RWPE1 (cell line): Measurements from ENCODE around the gene TLR8.
A peak's percentile ranks its signal among the peaks of the same experiment; 100 is the strongest.

ENCODE experiments used
- CTCF ChIA-PET: fragments of 350-600 bp; sonication (Branson Sonifier 250); formaldehyde crosslinking; extraction: SDS; loops from one replicate; lab custom pipeline; 2021; lab: Yijun Ruan, JAX
- POLR2A ChIA-PET: fragments of 400-600 bp; formaldehyde crosslinking; extraction: SDS; loops from one replicate; lab custom pipeline; 2020; ENCODE audit warnings: antibody characterized with exemption; ENCODE audit not compliant: low non-redundant PET; lab: Yijun Ruan, JAX
- DNase-seq: peaks from one replicate; pipeline ENCODE4 v3.0.0; 2012; ENCODE audit warnings: low spot score
- H3K27ac ChIP-seq: fragments of 450-650 bp; 2 replicates; pipeline ENCODE4 v1.5.1; 2017
- TF ChIP-seq, protein P1 (sequence below): fragments of 450-650 bp; conservative IDR thresholded peaks from 2 replicates; pipeline ENCODE4 v1.5.1; 2017; ENCODE audit warnings: low read depth, mild to moderate bottlenecking

Gene TLR8

DNA sequence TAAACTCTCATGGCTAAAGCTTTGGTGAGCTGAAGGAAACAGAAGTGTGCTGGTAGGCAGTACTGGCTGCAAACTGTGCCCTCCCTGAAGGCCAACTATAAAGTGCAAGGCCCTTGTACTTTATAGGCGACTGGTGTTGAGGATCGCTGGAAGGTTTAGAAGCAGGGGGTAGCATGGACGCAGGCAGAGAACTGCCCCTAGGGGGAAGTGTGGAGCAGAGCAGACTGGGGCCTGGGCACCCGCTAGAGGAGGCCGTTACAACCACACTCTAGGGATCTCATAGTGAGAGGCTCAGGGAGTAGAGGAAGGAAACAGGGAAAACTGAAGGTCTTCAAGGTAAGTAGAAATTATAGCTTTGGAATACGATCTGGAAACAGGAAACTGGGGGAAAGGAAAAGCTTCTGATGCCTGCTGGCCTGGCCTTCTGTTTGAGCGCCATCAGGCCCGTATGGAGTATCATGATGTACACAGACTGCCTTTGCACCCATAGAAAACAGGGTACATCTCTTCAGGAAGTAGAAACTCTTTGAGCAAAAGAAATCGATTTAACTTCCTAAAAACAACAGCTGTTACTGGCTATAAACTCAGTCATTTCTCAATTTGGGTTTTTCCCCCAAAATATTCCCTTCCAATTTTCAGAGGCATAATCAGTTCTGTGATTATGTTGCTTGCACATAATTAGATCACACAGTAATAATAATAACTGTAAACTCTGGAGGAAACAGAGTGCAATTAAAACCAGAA is 44.6 kb downstream of the TLR8 start:
- TF ChIP-seq, protein P1, sequence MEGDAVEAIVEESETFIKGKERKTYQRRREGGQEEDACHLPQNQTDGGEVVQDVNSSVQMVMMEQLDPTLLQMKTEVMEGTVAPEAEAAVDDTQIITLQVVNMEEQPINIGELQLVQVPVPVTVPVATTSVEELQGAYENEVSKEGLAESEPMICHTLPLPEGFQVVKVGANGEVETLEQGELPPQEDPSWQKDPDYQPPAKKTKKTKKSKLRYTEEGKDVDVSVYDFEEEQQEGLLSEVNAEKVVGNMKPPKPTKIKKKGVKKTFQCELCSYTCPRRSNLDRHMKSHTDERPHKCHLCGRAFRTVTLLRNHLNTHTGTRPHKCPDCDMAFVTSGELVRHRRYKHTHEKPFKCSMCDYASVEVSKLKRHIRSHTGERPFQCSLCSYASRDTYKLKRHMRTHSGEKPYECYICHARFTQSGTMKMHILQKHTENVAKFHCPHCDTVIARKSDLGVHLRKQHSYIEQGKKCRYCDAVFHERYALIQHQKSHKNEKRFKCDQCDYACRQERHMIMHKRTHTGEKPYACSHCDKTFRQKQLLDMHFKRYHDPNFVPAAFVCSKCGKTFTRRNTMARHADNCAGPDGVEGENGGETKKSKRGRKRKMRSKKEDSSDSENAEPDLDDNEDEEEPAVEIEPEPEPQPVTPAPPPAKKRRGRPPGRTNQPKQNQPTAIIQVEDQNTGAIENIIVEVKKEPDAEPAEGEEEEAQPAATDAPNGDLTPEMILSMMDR, result no peak
- ChIA-PET POLR2A (no interaction called here), CTCF (interaction anchor here (0.6 kb wide), 2 partner anchors 301 to 540 kb away, joined by 4 to 6 read pairs; no protein-coding TSS in a partner anchor)
- H3K27ac ChIP-seq, result no peak overlapping the region
- no peak for DNase-seq

DNA sequence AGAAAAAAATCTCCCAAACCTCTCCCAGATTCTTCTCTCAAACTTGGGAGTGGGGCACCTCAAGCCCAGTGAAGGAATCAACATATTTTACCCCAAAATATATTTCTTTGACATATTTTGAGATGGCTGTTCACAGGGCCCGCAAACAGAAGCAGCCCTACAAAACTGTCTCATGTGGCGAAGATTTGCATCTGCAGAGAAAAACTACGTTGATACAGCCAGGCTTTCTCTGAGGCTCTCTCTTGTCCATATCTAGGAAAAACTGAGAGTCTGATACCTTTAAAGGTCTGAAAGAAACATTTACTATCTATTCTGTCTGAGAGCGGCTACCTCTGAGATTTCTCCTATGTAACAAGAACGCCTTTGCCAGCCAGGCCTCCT is 45.2 kb downstream of the TLR8 start:
- no peak for DNase-seq
- ChIA-PET POLR2A (no interaction called here), CTCF (interaction anchor here (0.6 kb wide), 1 partner anchor 300 kb away, joined by 6 read pairs; no protein-coding TSS in a partner anchor)
- TF ChIP-seq, protein P1, result no peak
- H3K27ac ChIP-seq, result no peak overlapping the region

DNA sequence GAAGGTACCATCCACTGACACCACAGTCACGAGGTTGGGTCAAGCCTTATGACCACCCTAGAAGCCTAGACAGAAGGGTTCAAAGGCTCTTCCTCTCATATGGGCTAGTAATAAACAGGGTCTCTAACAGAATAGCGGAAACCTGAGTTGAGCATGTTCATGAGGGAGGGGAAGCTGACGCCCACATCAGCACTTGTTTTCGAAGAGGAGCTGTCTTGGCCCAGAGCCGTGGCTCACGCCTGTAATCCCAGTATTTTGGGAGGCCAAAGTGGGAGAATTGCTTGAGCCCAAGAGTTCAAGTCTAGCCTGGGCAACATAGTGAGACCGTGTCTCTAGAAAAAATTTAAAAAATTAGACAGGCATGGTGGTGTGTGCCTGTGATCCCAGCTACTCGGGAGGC is 47.0 kb downstream of the TLR8 start:
- no peak overlapping the region for H3K27ac ChIP-seq
- DNase-seq, result no peak
- TF ChIP-seq, protein P1, result no peak
- ChIA-PET CTCF (no interaction called here), POLR2A (interaction anchor here (0.6 kb wide), 1 partner anchor 26 kb away, joined by 3 read pairs; no protein-coding TSS in a partner anchor)

DNA sequence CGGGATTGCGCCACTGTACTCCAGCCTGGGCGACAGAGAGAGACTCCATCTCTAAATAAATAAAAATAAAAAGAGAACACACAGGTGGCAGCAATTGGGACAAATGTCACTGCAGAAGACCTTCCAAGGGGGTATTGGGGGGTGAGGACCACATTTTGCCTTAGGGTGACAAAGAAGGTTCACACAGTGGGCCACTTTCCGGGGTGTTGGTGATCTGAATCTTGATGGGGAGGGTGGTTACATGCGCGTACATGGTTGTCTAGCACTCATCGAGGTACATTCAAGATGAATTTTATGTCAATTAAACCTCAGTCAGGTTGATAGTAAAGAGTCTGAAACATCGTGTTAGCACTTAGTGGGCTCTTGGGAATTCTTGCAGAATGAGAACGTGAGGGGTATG is 48.0 kb downstream of the TLR8 start:
- H3K27ac ChIP-seq, result no peak overlapping the region
- POLR2A ChIA-PET, result no interaction called here
- CTCF ChIA-PET, result no interaction called here
- DNase-seq, result no peak
- TF ChIP-seq, protein P1, result no peak

DNA sequence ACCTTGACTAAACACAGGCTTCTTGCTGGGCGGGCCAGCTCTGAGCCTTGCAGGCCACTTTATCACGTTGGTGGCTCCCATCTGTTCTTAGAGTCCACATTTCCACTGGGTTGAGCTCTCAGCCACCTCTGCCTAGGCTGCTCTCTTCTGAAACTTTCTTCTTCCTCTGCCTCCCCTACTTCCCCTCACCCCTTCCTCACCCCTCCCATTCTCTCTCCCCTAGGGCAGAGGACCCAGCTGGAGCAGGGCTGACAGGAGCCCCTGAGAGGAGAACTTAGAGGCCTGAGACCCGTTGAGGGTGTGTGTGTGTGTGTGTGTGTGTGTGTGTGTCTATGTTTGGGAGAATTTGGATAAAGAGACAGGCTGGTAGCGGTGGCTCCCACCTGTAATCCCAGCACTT is 48.6 kb downstream of the TLR8 start:
- POLR2A ChIA-PET, result no interaction called here
- DNase-seq, result no peak
- H3K27ac ChIP-seq, result peak overlapping the region; percentile 94
- TF ChIP-seq, protein P1, result no peak
- CTCF ChIA-PET, result no interaction called here

DNA sequence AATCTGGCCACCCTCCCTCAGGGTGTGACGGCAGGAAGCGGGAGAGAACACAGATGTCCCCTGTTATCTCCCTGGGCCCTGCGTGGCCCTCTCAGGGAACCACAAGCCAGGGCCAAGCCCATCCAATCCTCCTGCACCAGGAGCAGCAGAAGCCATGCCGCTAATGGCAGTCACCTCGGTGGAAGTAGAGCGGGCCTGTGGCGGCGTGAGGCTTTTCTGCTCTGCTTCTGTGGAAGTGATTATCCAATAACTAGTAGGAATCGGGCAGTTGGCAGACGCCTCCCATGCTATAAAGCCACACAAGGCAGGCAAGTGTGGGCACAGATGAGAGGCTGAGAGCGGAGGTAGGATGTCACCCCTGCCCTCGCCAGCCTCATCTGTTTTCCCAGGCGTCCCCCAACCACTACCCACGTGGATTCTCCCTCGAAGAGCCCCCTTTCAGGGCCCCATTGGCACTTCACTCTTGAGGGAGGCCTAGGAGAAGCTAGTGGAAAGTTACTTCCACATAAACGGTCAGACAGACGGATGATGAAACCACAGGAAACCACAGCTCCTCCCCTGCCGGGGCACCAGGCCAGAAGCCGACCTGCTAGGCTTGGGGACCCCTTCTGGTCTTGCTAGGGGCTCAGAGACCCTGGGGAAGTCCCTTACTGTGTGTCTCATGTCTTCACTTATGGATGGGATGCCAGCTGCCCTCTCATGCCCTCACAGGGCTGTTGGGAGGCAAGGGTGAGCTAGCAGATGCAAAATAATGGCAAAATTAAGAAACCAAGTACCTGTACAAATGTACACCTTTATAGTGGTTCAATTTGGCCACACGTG is 49.7 kb downstream of the TLR8 start:
- TF ChIP-seq, protein P1, result no peak
- peak; percentile 32 for DNase-seq
- CTCF ChIA-PET, result interaction anchor here (0.7 kb wide), 1 partner anchor 339 kb away, joined by 6 read pairs; no protein-coding TSS in a partner anchor
- POLR2A ChIA-PET, result interaction anchor here (1.2 kb wide), 1 partner anchor 74 kb away, joined by 3 read pairs; no protein-coding TSS in a partner anchor
- peak overlapping the region; percentile 94 for H3K27ac ChIP-seq
